ENCODE measurements around the gene CTXND2.
"Not testable (repeated sequence)": the region's sequence is repeated elsewhere in the genome, so short reads cannot be mapped to it uniquely, and the experiment has no call there.

Gene CTXND2

GRCh38 chr1:150909585-150910180, 22.7 kb downstream of the CTXND2 start:
- H3K27me3 Mint-ChIP-seq = no peaks in the 10 kb centered on the region
- H3K4me1 Mint-ChIP-seq (ENCODE audit: low read depth) = peaks cover 26% of the 10 kb centered on the region
- no peaks in the 10 kb centered on the region for H3K36me3 Mint-ChIP-seq (ENCODE audit: low read depth)
- H3K27ac Mint-ChIP-seq = no peak overlapping the region
- H3K9me3 Mint-ChIP-seq = no peaks in the 10 kb centered on the region
- no peak overlapping the region for H3K4me3 Mint-ChIP-seq

GRCh38 chr1:150912623-150913022, 25.7 kb downstream of the CTXND2 start:
- Mint-ChIP-seq H3K9me3 (no peaks in the 10 kb centered on the region), H3K27me3 (no peaks in the 10 kb centered on the region), H3K27ac (no peak overlapping the region), H3K36me3 (ENCODE audit: low read depth) (no peaks in the 10 kb centered on the region), H3K4me1 (ENCODE audit: low read depth) (peaks cover 10% of the 10 kb centered on the region), H3K4me3 (no peak overlapping the region)

DNA sequence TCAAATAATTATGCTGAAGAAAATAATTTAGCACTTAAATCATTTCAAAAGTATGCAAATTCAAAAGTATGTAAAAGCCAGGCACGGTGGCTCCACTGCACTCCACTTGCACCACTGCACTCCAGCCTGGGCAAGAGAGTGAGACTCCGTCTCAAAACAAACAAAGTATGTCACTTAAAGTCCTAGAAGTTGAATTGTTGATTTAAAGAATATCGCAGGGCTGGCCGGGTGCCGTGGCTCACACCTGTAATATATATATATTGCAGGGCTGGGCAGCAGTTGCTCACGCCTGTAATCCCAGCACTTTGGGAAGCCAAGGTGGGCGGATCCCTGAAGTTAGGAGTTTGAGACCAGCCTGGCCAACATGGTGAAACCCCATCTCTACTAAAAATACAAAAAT, 30.5 kb downstream of the CTXND2 start:
- H3K4me1 Mint-ChIP-seq (ENCODE audit: low read depth) = peaks cover 6% of the 10 kb centered on the region
- no peak overlapping the region for H3K4me3 Mint-ChIP-seq
- H3K9me3 Mint-ChIP-seq = no peaks in the 10 kb centered on the region
- no peak overlapping the region for H3K27ac Mint-ChIP-seq
- H3K36me3 Mint-ChIP-seq (ENCODE audit: low read depth) = no peaks in the 10 kb centered on the region
- no peaks in the 10 kb centered on the region for H3K27me3 Mint-ChIP-seq

- H3K4me1 Mint-ChIP-seq (ENCODE audit: low read depth) = peaks cover 37% of the 10 kb centered on the region
Observed at GRCh38 chr1:150922519-150922975, 35.6 kb downstream of the CTXND2 start.

GRCh38 chr1:150925080-150925479, 38.1 kb downstream of the CTXND2 start:
- H3K27ac Mint-ChIP-seq = peak overlapping the region; percentile 95
- peak overlapping the region; percentile 96 for H3K4me3 Mint-ChIP-seq
- H3K9me3 Mint-ChIP-seq = no peaks in the 10 kb centered on the region
- H3K27me3 Mint-ChIP-seq = no peaks in the 10 kb centered on the region
- H3K36me3 Mint-ChIP-seq (ENCODE audit: low read depth) = peaks cover 28% of the 10 kb centered on the region
- peaks cover 44% of the 10 kb centered on the region for H3K4me1 Mint-ChIP-seq (ENCODE audit: low read depth)

More at GRCh38 chr1:150922519-150922975, 35.6 kb downstream of the CTXND2 start:
- Mint-ChIP-seq H3K9me3 (no peaks in the 10 kb centered on the region), H3K36me3 (ENCODE audit: low read depth) (peaks cover 4% of the 10 kb centered on the region), H3K4me3 (peak overlapping the region; percentile 17), H3K27me3 (no peaks in the 10 kb centered on the region), H3K27ac (peak overlapping the region; percentile 14)

DNA sequence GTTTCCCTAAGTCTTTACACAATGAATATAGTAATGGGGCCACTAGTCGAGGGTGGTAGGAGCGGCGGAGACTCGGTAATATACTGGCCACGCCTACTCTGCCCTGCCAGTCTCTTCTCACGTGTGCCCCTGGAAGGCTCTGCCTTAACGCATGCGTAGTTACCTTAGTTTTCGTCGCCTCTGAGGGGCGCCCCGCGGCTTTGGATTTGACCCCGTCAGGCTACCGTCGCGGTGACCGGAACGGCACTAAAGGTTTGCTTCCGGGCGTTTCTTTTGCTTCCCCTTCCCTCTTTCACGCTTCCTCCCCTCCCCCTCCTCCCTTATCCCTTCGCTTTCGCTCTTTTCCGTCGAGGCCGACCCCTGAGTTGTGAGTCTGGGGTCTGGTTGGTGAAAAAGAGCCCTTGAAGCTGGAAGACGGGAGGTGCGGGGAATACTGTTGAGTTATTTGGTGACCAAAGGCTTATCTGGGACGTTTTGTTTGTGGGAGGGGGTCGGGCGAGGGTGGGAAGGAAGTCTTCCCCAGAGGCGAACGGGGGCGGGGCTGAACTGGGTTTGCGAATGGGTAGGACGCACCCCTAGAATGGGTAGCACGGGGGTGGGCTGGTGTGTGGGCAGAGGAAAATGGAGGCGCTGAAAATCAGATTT, 39.3 kb downstream of the CTXND2 start, which contains the start of gene SETDB1:
Gene SETDB1, plus strand, starts transcription at position 267 of the 645 bp plus-strand sequence. CDS start 1,352 bp downstream, outside the sequence.
- Mint-ChIP-seq H3K36me3 (ENCODE audit: low read depth) (peaks cover 38% of the 10 kb centered on the region), H3K9me3 (no peaks in the 10 kb centered on the region), H3K27me3 (no peaks in the 10 kb centered on the region)

DNA sequence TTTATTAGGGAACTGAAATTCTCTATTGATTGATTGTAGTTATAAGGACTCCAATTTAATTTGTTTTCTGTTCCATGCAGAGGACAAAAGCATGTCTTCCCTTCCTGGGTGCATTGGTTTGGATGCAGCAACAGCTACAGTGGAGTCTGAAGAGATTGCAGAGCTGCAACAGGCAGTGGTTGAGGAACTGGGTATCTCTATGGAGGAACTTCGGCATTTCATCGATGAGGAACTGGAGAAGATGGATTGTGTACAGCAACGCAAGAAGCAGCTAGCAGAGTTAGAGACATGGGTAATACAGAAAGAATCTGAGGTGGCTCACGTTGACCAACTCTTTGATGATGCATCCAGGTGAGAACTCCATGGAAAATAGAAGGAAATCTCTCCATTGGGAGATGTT, 40.7 kb downstream of the CTXND2 start:
- Mint-ChIP-seq H3K27me3 (no peaks in the 10 kb centered on the region), H3K9me3 (no peaks in the 10 kb centered on the region), H3K36me3 (ENCODE audit: low read depth) (peaks cover 52% of the 10 kb centered on the region), H3K4me1 (ENCODE audit: low read depth) (peaks cover 36% of the 10 kb centered on the region), H3K4me3 (peak overlapping the region; percentile 96), H3K27ac (peak overlapping the region; percentile 95)

More for the DNA sequence above, 39.3 kb downstream of the CTXND2 start, which contains the start of gene SETDB1:
- Mint-ChIP-seq H3K4me3 (peak within 1 kb of the TSS; percentile 96), H3K4me1 (ENCODE audit: low read depth) (peaks cover 44% of the 10 kb centered on the region), H3K27ac (peak within 1 kb of the TSS; percentile 95)

DNA sequence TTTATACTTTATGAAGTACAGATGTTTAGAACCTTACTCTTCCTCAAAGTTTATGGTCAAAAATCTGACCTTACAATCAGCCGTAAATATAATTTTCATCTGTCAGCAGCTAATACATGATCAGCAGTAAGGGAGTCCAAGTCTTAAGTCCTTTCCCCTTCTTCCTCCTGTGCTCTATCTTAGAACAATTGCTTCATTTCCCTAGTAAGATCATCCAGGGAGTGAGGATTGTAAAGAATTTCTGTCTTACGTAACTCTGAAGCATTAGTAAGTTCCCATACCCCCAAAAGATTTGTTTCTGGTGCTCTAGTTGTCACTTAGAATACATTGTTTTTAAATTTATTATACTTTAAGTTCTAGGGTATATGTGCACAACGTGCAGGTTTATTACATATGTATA, 41.4 kb downstream of the CTXND2 start:
- H3K36me3 Mint-ChIP-seq (ENCODE audit: low read depth) = peaks cover 58% of the 10 kb centered on the region
- no peaks in the 10 kb centered on the region for H3K27me3 Mint-ChIP-seq
- no peaks in the 10 kb centered on the region for H3K9me3 Mint-ChIP-seq
- H3K27ac Mint-ChIP-seq = peak overlapping the region; percentile 55
- peak overlapping the region; percentile 65 for H3K4me3 Mint-ChIP-seq
- peaks cover 31% of the 10 kb centered on the region for H3K4me1 Mint-ChIP-seq (ENCODE audit: low read depth)

DNA sequence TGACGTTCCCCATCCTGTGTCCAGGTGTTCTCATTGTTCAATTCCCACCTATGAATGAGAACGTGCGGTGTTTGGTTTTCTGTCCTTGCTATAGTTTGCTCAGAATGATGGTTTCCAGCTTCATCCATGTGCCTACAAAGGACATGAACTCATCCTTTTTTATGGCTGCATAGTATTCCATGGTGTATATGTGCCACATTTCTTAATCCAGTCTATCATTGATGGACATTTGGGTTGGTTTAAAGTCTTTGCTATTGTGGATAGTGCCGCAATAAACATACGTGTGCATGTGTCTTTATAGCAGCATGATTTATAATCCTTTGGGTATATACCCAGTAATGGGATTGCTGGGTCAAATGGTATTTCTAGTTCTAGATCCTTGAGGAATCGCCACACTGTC, 41.8 kb downstream of the CTXND2 start:
- H3K27me3 Mint-ChIP-seq, H3K27ac Mint-ChIP-seq, H3K4me3 Mint-ChIP-seq, H3K9me3 Mint-ChIP-seq: not testable (repeated sequence)
- Mint-ChIP-seq H3K36me3 (ENCODE audit: low read depth) (peaks cover 58% of the 10 kb centered on the region), H3K4me1 (ENCODE audit: low read depth) (peaks cover 31% of the 10 kb centered on the region)

GRCh38 chr1:150931773-150932172, 44.8 kb downstream of the CTXND2 start:
- peaks cover 78% of the 10 kb centered on the region for H3K36me3 Mint-ChIP-seq (ENCODE audit: low read depth)
- no peaks in the 10 kb centered on the region for H3K27me3 Mint-ChIP-seq
- no peak overlapping the region for H3K4me3 Mint-ChIP-seq

GRCh38 chr1:150944856-150945255, 57.9 kb downstream of the CTXND2 start:
- no peak overlapping the region for H3K4me3 Mint-ChIP-seq
- peaks cover 72% of the 10 kb centered on the region for H3K36me3 Mint-ChIP-seq (ENCODE audit: low read depth)
- H3K9me3 Mint-ChIP-seq = no peaks in the 10 kb centered on the region
- H3K27me3 Mint-ChIP-seq = no peaks in the 10 kb centered on the region
- no peaks in the 10 kb centered on the region for H3K4me1 Mint-ChIP-seq (ENCODE audit: low read depth)
- peak overlapping the region; percentile 60 for H3K27ac Mint-ChIP-seq

More at GRCh38 chr1:150931773-150932172, 44.8 kb downstream of the CTXND2 start:
- Mint-ChIP-seq H3K27ac (no peak overlapping the region), H3K4me1 (ENCODE audit: low read depth) (peaks cover 25% of the 10 kb centered on the region), H3K9me3 (no peaks in the 10 kb centered on the region)

DNA sequence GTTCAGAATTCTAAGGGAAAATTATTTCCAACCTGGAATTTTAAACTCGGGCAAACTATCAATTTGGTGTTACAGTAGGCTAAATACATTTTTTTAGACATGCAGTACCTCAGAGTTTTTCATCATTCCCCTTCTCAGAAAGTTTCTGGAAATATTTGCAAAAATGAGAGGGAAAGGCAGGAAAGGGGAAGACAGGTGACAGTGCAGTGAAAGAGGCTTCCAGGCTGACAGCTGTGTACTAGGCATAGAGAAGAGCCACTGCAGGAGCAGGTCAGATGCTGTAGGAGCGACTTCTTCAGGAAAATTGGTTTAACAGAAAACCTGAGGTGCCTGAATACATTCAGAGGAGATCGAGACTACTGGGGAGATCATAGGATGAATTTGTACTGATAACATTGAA, 67.8 kb downstream of the CTXND2 start:
- H3K4me3 Mint-ChIP-seq = no peak overlapping the region
- no peaks in the 10 kb centered on the region for H3K27me3 Mint-ChIP-seq
- H3K36me3 Mint-ChIP-seq (ENCODE audit: low read depth) = peaks cover 76% of the 10 kb centered on the region
- H3K9me3 Mint-ChIP-seq = no peaks in the 10 kb centered on the region
- H3K27ac Mint-ChIP-seq = no peak overlapping the region
- no peaks in the 10 kb centered on the region for H3K4me1 Mint-ChIP-seq (ENCODE audit: low read depth)

GRCh38 chr1:150955280-150955679, 68.3 kb downstream of the CTXND2 start:
- Mint-ChIP-seq H3K36me3 (ENCODE audit: low read depth) (peaks cover 74% of the 10 kb centered on the region), H3K4me1 (ENCODE audit: low read depth) (no peaks in the 10 kb centered on the region), H3K9me3 (no peaks in the 10 kb centered on the region), H3K27ac (peak overlapping the region; percentile 9), H3K27me3 (no peaks in the 10 kb centered on the region), H3K4me3 (no peak overlapping the region)

GRCh38 chr1:150957666-150958065, 70.7 kb downstream of the CTXND2 start:
- Mint-ChIP-seq H3K4me1 (ENCODE audit: low read depth) (no peaks in the 10 kb centered on the region), H3K27me3 (no peaks in the 10 kb centered on the region), H3K4me3 (no peak overlapping the region), H3K36me3 (ENCODE audit: low read depth) (peaks cover 70% of the 10 kb centered on the region), H3K27ac (no peak overlapping the region), H3K9me3 (no peaks in the 10 kb centered on the region)

DNA sequence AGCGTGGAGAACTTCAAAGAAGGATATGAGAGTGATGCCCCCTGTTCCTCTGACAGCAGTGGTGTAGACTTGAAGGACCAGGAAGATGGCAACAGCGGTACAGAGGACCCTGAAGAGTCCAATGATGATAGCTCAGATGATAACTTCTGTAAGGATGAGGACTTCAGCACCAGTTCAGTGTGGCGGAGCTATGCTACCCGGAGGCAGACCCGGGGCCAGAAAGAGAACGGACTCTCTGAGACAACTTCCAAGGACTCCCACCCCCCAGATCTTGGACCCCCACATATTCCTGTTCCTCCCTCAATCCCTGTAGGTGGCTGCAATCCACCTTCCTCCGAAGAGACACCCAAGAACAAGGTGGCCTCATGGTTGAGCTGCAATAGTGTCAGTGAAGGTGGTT, 73.7 kb downstream of the CTXND2 start:
- Mint-ChIP-seq H3K4me1 (ENCODE audit: low read depth) (peaks cover 2% of the 10 kb centered on the region), H3K4me3 (no peak overlapping the region), H3K27ac (no peak overlapping the region), H3K9me3 (no peaks in the 10 kb centered on the region), H3K27me3 (no peaks in the 10 kb centered on the region), H3K36me3 (ENCODE audit: low read depth) (peaks cover 74% of the 10 kb centered on the region)
